Stromal cell of bone marrow (primary cell): ENCODE data around the gene AHRR.
"Not testable (repeated sequence)": the region's sequence is repeated elsewhere in the genome, so short reads cannot be mapped to it uniquely, and the experiment has no call there.

Experiments
- DNase-seq: peaks from one replicate; pipeline ENCODE4 v3.0.0-alpha.2; 2012; ENCODE audit warnings: low read depth

AHRR gene

GRCh38 chr5:475704-476101 is 154.2 kb downstream of the AHRR start:
- no peak for DNase-seq

DNA sequence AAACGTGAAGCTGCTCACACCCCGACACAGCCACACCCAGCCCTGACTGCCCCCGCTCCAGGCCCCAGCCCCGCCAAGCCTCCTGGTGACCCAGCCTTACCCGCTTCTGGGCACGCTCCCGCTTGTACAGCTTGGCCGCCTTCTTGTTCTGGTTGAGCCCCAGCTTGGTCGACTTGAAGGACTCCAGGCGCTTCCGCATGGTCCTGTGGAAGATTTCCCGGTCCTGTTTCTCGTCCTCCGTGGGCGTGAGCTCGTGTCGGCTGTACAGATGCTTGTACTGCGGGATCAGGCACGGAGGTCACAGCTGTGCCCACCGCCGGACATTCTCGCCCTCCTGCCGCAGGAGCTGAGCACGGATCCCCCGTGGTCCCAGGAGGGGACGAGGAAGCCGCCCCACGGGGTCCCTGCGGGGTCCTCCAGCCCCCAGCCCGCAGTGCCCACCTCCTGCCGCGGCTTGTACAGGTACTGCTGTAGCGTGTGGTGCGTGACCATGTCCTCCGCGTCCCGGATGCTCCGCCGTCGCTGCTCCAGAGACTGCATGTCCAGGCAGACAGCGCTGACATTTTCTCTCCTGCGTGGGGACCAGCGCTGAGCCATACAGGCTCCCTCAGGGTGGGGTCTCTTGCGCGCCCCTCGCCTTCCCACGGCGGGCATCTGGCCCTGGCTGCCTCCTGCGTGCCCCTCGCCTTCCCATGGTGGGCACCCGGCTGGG is 154.7 kb downstream of the AHRR start:
- DNase-seq: no peak

DNA sequence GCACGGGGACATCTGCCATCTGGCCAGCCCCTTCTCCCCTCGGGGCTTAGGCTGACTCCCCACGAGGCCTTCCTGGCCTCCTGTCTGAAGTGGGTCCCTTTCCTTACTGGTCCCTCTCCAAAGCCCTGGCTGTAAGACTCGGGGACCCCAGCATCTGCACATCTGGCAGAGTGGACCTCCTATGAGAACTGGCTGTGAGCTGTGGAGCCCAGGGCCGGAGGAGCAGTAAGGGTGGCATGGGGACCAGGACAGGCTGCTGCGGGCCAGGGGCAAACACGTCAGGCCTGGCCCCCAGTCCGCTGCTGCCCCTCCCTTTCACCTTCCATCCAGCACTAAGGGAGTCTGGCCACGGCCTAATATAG is 155.3 kb downstream of the AHRR start:
- no peak for DNase-seq

GRCh38 chr5:477247-477646 is 155.7 kb downstream of the AHRR start:
- no peak for DNase-seq

- DNase-seq: no peak
These were observed 156.4 kb downstream of the AHRR start for GRCh38 chr5:477871-478270.

- no peak for DNase-seq
These were observed 157.0 kb downstream of the AHRR start for GRCh38 chr5:478369-478981.

GRCh38 chr5:478982-479535 is 157.5 kb downstream of the AHRR start:
- DNase-seq: no peak

GRCh38 chr5:479566-480319 is 158.2 kb downstream of the AHRR start:
- no peak for DNase-seq

DNA sequence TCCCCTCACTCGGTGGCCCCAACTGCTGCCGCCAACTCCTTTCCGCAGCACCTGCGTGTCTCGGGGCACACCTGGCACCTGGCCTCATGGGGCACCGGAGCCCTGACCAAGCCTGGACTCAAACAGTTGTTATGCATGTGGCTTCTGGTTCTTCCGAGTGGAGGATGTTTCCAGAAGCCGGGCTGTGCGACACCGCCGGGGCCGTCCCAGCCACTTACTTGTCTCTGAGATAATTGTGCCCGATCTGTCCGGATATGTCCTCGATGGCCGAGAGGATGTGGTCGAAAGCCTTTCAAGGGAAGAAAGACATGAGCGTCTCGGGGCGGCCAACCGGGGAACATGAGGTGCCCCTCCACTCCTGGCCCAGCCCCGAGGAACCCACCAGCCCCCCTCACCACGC is 159.8 kb downstream of the AHRR start:
- no peak for DNase-seq

DNA sequence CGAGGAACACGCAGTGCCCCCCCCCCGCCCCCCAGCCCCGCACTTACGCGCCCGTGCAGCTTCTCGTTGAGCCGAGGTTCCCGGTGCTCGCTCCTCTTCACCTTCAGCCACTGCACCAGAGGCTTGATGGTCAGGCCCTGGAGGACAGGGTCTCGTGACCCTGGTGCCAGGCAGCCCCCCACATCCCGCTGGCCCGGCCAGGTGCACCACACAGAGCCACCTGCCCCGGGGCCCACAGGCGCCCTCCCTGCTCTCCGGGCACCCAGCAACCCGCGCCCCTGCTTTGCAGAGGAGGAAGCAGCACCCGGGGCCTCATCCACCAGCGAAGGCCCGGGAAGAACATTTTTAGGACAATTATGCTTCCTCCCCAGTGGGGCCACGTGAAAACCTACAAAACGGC is 160.5 kb downstream of the AHRR start:
- DNase-seq: no peak

DNA sequence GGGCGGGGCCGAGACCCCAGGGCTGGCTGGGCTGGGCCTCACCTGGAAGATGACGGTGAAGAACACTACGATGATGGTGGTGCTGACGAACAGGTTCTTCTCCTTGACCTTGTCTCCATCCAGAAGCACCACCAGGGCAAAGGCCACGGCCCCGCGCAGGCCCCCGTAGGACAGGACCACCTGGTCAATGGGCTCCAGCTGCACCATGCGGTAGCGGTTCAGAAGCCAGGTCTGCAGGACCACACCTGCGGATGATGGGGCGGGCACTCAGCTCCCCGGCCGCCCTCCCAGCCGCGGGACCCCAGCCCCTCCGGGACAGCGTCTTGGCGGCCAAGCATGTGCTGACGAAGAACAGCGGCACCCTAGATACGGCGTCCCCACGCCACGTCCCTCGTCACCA is 161.0 kb downstream of the AHRR start:
- DNase-seq: no peak

DNA sequence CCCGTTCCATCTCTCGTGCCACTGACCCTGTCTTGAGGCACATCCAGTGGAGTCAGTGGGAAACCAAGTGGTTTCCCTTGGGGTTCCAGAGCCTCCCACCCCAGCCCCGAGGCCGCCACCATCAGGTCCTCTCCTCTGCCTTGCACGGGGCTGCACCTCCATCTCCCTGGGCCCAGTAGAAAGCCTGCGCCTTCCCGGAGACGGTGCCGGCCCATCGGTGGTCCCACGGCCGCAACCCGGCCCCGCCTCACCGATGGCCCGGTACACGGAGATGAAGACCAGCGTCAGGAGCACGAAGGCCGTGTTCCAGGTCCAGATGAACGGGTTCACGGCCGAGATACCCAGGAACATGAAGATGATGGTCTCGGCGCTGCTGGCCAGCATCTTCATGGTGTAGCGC is 161.5 kb downstream of the AHRR start:
- no peak for DNase-seq

- no peak for DNase-seq
These were observed 162.1 kb downstream of the AHRR start for GRCh38 chr5:483434-484140.

GRCh38 chr5:484556-484955 is 163.0 kb downstream of the AHRR start:
- no peak for DNase-seq

DNA sequence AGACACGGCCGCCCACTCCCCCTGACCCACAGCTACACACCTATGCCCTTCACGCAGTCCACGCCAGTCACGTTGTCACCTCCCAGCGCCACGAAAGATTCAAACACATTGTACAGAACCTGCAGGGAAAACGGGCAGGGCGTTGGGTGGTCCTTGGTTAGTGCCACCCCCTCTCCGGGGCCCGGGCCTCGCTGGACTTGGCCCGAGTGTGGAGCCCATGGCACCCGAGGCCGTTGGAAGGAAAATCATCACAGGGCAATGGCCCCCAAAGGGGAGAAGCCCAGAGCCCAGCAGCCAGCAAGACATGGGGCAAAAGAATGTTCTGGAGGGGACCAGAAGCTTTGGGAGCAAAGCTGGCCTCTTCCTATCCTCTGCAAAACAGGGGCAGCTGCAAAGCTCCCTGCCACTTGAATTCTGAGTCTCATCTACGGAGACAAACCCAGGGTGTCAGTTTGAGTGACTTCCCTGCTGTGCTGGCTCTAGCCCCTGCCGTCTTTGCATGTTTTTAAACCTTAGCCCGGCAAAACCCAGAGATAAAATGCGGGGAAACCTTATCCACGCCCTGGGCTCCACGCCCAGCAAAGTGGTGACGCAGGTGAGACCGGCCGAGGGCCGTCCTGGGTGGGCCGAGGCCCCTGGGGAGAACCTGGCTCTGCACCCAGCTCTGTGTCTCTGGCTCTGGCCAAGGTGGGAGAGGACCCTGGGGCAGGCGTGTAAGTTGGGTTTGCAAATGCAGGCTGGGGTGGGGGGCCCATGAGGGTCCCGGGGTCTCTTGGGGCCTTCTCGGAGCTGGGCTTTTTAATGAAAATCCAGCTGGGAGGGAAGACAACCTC is 163.8 kb downstream of the AHRR start:
- no peak for DNase-seq

DNA sequence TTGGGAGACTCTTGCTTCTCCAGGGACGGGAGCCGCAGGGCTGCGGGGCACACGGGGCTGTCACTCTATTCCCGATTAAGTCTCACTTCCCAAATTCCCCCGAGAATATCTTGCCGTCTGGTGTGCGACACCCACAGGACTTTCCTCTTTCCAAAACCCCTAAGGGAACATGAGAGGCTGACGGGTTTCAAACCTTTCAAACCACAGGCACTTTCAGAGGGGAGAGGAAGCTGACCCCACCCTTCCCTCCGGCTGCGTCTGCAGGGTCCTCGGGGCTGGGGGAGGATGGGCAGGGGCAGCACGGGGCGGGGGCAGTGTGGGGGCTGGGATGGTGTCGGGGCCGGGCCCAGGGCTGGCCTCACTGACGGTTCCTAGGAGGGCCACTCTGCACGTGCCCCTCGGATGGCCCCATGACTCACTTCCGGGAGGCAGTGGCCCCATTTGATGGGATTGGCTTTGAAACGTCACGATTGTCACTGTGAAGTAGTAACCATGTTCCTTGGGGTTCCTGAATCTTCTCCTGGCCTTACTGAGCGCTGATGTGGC is 164.5 kb downstream of the AHRR start:
- no peak for DNase-seq

GRCh38 chr5:486597-486996 is 165.1 kb downstream of the AHRR start:
- DNase-seq: not testable (repeated sequence)
